K562 (cell line): Measurements from ENCODE around the gene NPAS2. TPM values are rescaled to one million over a fixed set of nuclear protein-coding genes. Genes with fewer than 3 reads are reported as not detected.
A peak's percentile ranks its signal among the peaks of the same experiment; 100 is the strongest.

Source experiments
- AFF4 ChIP-seq: sonication (generic); formaldehyde crosslinking; IDR thresholded peaks from 2 replicates; pipeline ENCODE4 v1.8.0; 2023; ENCODE audit warnings: mild to moderate bottlenecking, missing genetic modification reagents
- BACH1 ChIP-seq: fragments of 200-800 bp; sonication (Bioruptor generic); IDR thresholded peaks from 2 replicates; pipeline ENCODE4 v1.6.1; 2016; ENCODE audit warnings: missing genetic modification characterization, missing compliant biosample characterization
- BMI1 ChIP-seq: fragments of 150-350 bp; IDR thresholded peaks from 2 replicates; pipeline ENCODE4 v1.6.1; 2014; ENCODE audit warnings: low read length
- CREM ChIP-seq: IDR thresholded peaks from 2 replicates; pipeline ENCODE4 v1.6.1; 2014; ENCODE audit warnings: antibody characterized with exemption, low read depth
- DNMT1 ChIP-seq: fragments of 450-650 bp; IDR thresholded peaks from 2 replicates; pipeline ENCODE4 v1.6.1; 2016; ENCODE audit warnings: antibody characterized with exemption, mild to moderate bottlenecking
- FOS ChIP-seq: IDR thresholded peaks from 3 replicates; pipeline ENCODE4 v1.6.1; 2011; ENCODE audit not compliant: insufficient read length; ENCODE audit errors: extremely low read depth
- HSF4 ChIP-seq: fragments of 250-450 bp; sonication (Bioruptor Pico); IDR thresholded peaks from 2 replicates; pipeline ENCODE4 v2.1.2; 2022; ENCODE audit warnings: mild to moderate bottlenecking, moderate library complexity, borderline replicate concordance
- ILF3 ChIP-seq: fragments of 450-650 bp; IDR thresholded peaks from 2 replicates; pipeline ENCODE4 v1.6.1; 2018; ENCODE audit warnings: antibody characterized with exemption, mild to moderate bottlenecking, moderate library complexity, borderline replicate concordance
- NRF1 ChIP-seq, 2 experiments: fragments of 450-650 bp; IDR thresholded peaks in 1 of 2; conservative IDR thresholded peaks in 1 of 2; 2 replicates each; pipeline ENCODE4 v1.6.1; 2014; ENCODE audit warnings: mild to moderate bottlenecking in 2 of 2
- PPARD ChIP-seq: fragments of 250-450 bp; sonication (Bioruptor Pico); IDR thresholded peaks from 2 replicates; pipeline ENCODE4 v1.8.0; 2022; ENCODE audit warnings: inconsistent platforms, mild to moderate bottlenecking, moderate library complexity
- SIN3B ChIP-seq: fragments of 450-650 bp; IDR thresholded peaks from 2 replicates; pipeline ENCODE4 v1.6.1; 2017; ENCODE audit warnings: low read depth, mild to moderate bottlenecking, moderate library complexity
- ZNF436 ChIP-seq: fragments of 250-450, 450-650 bp; sonication (Bioruptor Pico); formaldehyde crosslinking; IDR thresholded peaks from 2 replicates; pipeline ENCODE4 v1.7.0; 2020; ENCODE audit warnings: mild to moderate bottlenecking
- ZNF507 ChIP-seq: conservative IDR thresholded peaks from 2 replicates; pipeline ENCODE4 v1.6.1; 2017; ENCODE audit warnings: missing genetic modification characterization, missing compliant biosample characterization
- ZNF778 ChIP-seq: fragments of 450-650 bp; formaldehyde crosslinking; IDR thresholded peaks from 2 replicates; pipeline ENCODE4 v1.4.0; 2020; ENCODE audit warnings: mild to moderate bottlenecking, moderate library complexity
- polyA plus RNA-seq, 8 experiments: library from polyadenylated mRNA; depleted of rRNA in 4 of 8; stranded (reverse) in 5 of 8; unstranded in 3 of 8; fragments of >200 nt; fragmentation: Nextera tagmentation in 2 of 8; fragmentation: Illumina TruSeq in 1 of 8; extraction: Ambion mirVana in 2 of 8; extraction: Trizol in 1 of 8; gene quantifications; 2 replicates each; pipeline versions ENCODE4 v1.2.1 to v1.2.3, GENCODE V29; 2011 to 2014; ENCODE audit warnings: inconsistent platforms in 1 of 8, missing spikeins in 1 of 8
- total RNA-seq, 7 experiments: library from RNA; depleted of rRNA in 6 of 7; stranded (reverse); fragments of >200 nt in 6 of 7; fragmentation: Illumina TruSeq in 2 of 7; extraction: Trizol in 2 of 7; gene quantifications; 2 replicates each; pipeline versions ENCODE4 v1.2.1 to v1.2.3, GENCODE V29; 2011 to 2021; ENCODE audit warnings: low replicate concordance in 1 of 7
- TF ChIP-seq, protein P1 (sequence below): fragments of 450-650 bp; conservative IDR thresholded peaks from 2 replicates; pipeline ENCODE4 v1.6.1; 2016; ENCODE audit warnings: missing genetic modification characterization, low read depth, mild to moderate bottlenecking, control low read depth, missing compliant biosample characterization

Gene NPAS2
- total and polyA plus RNA-seq, 9 of the 15 experiments (the other 6 are each of a cell fraction or from before 2014, with no cell fraction given) = 0.06 to 0.29 (median 0.07) TPM; not detected in 5

DNA sequence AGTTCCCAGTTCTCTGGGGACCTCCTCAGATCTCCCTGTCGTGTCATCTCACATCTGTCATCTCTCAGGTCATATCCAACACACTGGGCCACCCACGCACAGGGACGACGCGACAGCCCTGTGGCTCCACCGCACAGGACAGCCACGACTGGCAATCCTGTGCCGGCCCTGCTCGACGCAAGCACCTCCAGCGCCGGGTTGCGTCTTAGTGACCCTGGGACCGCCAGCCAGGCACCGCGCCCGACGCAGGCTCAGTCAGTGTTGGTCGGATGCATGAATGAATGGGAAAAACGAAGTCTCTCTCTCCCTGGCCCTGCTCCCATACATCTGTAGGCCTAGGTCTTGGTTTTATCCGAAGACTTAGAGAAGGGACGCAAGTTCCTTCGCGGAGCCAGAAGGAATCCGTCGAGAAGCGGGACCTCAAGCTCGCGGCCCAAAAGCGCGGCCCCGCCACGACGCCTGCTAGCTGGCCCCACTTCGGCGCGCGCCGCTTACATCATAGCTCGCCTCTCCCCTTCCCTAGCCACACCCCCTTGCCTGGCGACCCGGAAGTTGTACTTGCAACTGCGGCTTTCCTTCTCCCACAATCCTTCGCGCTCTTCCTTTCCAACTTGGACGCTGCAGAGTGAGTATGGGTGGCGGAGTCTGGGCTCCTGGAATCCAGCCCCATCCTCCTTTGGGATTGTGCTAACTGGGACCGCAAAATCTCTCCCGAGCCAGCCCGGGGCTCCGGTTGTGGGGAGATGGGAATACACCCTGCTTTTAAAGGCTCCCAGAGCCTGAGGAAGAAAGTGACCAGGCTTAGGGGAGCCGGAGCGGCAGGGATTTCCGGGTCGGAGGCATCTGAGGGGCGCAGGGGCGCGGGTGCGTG is 182.0 kb downstream of the NPAS2 start, which contains the start of gene RPL31 (continued):
- TF ChIP-seq CREM = peak; percentile 99
- peak; percentile 68 to 74 for TF ChIP-seq NRF1 (conservative IDR thresholded peaks at IDR 0.05 in 1 of 2, IDR thresholded peaks at IDR 0.05 in 1 of 2)
- no peak for TF ChIP-seq ZNF507 (tag)
- TF ChIP-seq, protein P1, sequence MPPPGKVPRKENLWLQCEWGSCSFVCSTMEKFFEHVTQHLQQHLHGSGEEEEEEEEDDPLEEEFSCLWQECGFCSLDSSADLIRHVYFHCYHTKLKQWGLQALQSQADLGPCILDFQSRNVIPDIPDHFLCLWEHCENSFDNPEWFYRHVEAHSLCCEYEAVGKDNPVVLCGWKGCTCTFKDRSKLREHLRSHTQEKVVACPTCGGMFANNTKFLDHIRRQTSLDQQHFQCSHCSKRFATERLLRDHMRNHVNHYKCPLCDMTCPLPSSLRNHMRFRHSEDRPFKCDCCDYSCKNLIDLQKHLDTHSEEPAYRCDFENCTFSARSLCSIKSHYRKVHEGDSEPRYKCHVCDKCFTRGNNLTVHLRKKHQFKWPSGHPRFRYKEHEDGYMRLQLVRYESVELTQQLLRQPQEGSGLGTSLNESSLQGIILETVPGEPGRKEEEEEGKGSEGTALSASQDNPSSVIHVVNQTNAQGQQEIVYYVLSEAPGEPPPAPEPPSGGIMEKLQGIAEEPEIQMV = no peak
- no peak for TF ChIP-seq PPARD (CRISPR knock-in tag)
- no peak for TF ChIP-seq HSF4 (CRISPR knock-in tag)
- TF ChIP-seq AFF4 (CRISPR knock-in tag) = peak; percentile 99
- no peak; the same call in none of the 2 replicates for TF ChIP-seq SIN3B
- peak; percentile 81; the same call in 1 of the 2 replicates for TF ChIP-seq ILF3
- no peak for TF ChIP-seq DNMT1
- no peak for TF ChIP-seq BMI1
- TF ChIP-seq ZNF778 (CRISPR knock-in tag) = no peak
- no peak for TF ChIP-seq ZNF436
- TF ChIP-seq BACH1 (tag) = peak; percentile 77; the same call in 1 of the 2 replicates
- no peak for TF ChIP-seq FOS
